Daoy (cell line): Measurements from ENCODE around the gene AGMO. TPM values are rescaled to one million over a fixed set of nuclear protein-coding genes. Genes with fewer than 3 reads are reported as not detected.
A peak's percentile ranks its signal among the peaks of the same experiment; 100 is the strongest.

Experiments
- DNase-seq: peaks from one replicate; pipeline ENCODE4 v3.0.0-alpha.2; 2015; ENCODE audit warnings: low read depth
- total RNA-seq: library from RNA; depleted of rRNA; stranded (reverse); fragments of >200 nt; shearing (Covaris generic); gene quantifications from 2 replicates; pipeline ENCODE4 v1.2.3, GENCODE V29; 2014

AGMO gene
- total RNA-seq, 1 experiment from 2014 or later = 0.06 TPM

DNA sequence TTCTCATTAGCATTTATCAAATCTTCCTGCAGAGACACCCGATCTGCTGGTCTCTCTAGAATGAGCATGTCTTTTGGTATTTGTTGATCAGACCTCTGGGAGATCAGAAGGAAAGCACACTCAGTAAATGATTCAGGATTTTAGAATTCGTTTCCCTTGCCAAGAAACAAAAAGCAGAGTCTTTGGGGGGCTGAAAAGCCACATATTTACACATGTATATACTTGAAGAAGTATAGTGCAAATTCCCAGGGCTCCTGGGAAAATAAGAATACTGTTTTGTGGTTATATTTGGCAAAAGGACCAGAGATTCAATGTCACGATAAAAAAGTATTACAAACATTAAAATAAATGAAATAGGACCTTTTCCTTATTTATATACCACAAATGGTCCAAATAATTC lies 100.2 kb downstream of the AGMO start:
- peak; percentile 2 for DNase-seq

- peak; percentile 1 for DNase-seq
Observed at GRCh38 chr7:15459018-15459615, 102.7 kb downstream of the AGMO start.

- DNase-seq = no peak
Observed at GRCh38 chr7:15457990-15458955, 103.5 kb downstream of the AGMO start.

- no peak for DNase-seq
Observed at GRCh38 chr7:15452670-15453069, 109.1 kb downstream of the AGMO start.

- no peak for DNase-seq
Observed at GRCh38 chr7:15446722-15447121, 115.1 kb downstream of the AGMO start.

DNA sequence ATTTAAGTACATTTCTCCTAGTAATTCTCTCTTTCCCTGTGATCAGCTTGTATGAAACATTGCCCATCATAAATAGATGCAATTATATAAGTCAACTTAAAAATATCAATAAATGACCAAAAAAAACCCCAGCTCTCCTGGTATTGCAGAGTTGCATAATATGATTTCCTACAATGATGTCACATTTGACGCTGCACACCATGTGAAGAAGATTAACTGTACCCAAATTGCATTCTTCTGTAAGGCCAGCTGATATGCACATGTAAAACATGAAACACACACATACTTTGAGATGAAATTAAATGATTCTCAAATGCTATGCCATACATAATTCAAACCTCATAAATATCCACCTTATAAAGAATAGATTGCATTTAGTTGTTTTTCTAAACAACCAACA lies 115.5 kb downstream of the AGMO start:
- no peak for DNase-seq

DNA sequence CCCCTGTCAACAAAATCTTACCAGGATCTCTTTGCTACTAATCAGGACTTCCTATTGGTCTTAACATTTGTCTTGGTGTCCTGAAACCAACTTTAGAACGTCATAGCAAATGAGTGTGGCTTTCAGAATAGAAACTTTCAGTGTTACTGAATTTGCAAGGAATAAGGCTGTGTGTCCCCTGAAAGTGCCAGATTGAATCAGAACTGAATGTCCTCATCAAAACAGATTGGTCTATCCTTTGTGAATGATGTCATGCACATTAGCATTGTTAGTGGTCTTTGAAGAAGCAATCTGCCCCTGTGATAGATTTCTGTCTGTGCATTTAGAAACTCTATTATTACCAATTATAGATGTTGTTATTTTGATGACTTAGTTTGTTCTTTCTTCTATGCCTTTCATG lies 119.9 kb downstream of the AGMO start:
- no peak for DNase-seq

DNA sequence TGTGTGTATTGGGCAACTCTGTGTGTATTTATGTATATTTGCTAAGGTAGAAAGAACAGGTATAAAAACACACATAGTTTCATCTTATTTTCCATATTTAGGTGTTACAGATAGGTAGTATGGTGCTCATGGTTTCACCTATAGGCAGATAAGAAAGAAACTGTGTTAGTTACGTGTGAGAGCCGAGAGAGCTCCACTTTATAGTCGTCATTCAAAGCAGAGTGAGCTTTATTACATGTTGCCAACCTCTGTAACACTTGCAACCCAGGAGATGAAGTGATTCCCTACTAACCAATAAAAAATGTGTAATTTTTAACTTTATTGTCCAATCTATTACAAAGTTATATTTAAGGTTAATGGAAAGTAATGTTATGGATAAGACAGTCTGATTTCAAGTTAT lies 121.3 kb downstream of the AGMO start:
- no peak for DNase-seq

DNA sequence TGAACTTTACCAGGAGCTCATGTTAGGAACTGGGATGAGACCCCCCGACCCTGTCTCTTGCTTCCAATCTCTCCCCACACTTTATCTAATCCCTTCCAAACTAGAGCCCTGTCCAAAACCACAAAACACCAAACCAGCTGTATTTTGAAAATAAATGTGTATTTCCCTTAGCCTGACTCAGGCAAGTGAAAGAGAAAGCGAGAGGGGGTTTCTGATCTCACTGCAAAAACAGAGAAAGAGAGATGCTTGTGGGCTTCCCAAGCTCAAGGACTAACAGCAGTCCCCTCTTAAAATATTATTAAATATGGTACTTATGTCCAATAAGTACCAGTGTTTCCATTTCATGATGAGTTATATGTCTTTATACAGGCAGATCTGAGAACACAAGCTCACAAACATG lies 122.0 kb downstream of the AGMO start:
- DNase-seq = no peak

DNA sequence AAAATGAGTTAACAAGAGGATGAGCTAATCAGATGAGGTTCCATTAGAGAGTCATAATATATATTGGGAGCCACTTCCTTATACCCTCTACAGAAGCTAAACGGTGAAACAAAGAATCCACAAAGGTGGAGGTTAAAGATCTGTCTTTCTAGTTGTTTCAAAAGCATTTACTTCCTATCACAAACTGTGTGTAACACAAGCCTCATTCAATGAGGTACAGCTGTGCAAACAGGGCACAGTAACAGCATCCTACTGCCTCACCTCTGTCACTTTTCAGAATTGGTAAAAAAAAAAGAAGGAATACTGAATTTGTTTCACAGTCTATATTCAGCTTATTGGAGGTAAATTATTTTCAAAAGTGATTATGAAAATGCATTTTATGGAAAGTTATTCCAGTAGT lies 128.7 kb downstream of the AGMO start:
- no peak for DNase-seq

- no peak for DNase-seq
Observed at GRCh38 chr7:15430911-15431310, 130.9 kb downstream of the AGMO start.

- no peak for DNase-seq
Observed at GRCh38 chr7:15430191-15430590, 131.6 kb downstream of the AGMO start.

DNA sequence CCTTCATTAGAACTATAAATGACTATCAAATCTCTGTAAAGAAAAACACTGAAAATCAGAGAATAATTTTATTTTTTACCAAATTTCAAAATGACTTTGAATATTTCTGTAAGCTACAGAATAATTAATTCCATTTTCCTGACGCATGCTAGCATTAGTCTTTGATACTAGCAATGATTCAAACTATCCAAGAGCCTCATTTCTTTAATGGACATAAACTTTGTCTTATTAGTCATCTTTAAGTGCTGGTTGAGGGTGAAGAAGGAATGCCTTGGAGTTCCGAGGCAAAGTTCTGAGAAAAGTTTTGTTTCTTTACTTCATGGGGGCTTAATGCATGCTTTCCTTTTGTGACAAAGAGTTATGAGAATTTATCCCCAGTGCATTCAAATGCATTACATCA lies 137.3 kb downstream of the AGMO start:
- DNase-seq = no peak

DNA sequence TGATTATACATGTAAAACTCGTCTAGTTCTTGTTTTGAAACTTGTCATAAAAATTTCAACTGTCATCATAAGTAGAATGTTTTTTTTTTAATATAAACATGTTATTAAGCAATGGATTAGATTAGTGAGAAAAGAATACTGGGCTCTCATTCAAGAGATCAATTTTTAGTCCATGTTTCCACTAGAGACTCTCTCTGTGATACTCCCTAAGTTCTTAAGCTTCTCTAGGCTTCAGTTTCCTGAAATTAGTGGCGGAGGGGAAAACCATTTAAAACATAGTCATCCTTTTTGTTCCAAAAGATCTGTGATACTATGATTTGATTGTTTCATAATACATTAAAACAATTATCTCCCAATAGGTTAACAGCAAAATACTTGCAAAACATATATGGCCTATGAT lies 142.2 kb downstream of the AGMO start:
- DNase-seq = no peak

- no peak for DNase-seq
Observed at GRCh38 chr7:15418264-15418663, 143.6 kb downstream of the AGMO start.

GRCh38 chr7:15417341-15417988 lies 144.3 kb downstream of the AGMO start:
- DNase-seq = no peak

GRCh38 chr7:15411019-15411418 lies 150.8 kb downstream of the AGMO start:
- no peak for DNase-seq

DNA sequence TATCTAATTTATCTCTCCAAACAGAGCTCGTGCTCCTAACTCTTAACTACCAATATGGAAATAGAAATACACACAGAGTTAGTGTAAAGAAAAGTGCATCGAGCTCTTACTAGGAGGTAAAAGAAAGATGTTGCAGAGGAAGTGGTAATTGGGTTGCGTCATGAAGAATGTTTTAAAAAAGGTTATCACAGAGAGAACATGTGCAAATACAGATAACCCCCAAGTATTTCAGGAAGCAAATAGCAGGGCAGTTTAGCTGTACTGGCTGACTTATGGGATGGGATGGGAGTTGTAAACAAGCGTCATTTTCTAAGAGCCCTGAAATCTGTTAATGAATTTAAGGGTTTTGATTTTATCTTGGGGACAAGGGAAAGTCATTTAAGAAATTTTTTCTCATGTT lies 153.9 kb downstream of the AGMO start:
- DNase-seq = no peak

DNA sequence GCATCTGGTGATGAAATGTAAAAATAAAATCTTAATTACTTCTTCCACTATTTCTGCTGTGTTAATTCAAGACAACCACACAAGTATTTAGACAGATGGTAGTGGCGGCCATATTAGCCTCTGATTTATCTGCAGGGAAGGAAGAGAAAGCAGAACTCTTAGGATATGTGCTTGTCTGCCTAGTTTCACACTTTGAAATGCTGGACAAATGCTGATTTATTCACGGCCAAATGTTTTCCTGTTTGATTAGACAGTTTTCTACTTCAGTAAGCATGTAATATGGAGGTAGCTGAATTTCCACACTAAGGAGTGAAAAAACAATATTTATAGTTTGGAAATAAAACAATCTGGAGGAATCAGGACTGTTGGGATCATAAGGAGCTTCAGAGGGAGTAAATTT lies 158.1 kb downstream of the AGMO start:
- DNase-seq = no peak

GRCh38 chr7:15403315-15403714 lies 158.5 kb downstream of the AGMO start:
- no peak for DNase-seq

- no peak for DNase-seq
Observed at GRCh38 chr7:15402436-15403136, 159.2 kb downstream of the AGMO start.

- no peak for DNase-seq
Observed at GRCh38 chr7:15400440-15400839, 161.4 kb downstream of the AGMO start.
